Measurements from ENCODE around the gene ADGRD2.

DNA sequence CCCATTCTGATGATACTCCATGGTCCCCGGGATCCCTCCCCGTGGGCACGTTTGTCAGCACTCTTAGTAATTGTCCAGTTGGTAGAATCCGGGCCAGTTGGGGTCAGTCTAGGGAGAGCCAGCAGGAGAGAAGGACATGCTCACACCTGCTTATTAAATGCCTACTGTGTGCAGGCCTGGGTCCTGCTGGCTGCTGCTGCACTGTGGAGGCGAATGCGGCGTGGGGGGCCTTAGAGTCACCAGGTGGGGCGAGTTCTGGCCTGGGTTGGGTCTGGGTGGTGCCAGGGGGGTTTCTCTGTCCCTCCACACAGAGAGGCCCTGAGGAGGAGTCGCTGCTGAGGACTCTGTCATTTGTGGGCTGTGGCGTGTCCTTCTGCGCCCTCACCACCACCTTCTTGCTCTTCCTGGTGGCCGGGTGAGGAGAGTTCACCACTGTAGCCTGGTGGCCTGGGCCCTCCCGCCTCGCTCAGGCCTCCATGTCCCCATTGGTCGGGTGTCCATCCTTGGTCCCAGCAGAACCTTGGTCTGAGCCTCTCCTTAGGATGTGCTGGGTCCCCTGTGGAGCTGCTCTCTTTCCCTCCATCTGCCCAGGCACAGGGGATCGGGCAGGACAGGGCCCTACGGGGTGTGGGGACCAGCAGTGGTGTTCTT lies 17.3 kb downstream of the ADGRD2 start:
- no peak for TF ChIP-seq POLR2A (IDR thresholded peaks at IDR 0.05)
- TF ChIP-seq, protein P1, sequence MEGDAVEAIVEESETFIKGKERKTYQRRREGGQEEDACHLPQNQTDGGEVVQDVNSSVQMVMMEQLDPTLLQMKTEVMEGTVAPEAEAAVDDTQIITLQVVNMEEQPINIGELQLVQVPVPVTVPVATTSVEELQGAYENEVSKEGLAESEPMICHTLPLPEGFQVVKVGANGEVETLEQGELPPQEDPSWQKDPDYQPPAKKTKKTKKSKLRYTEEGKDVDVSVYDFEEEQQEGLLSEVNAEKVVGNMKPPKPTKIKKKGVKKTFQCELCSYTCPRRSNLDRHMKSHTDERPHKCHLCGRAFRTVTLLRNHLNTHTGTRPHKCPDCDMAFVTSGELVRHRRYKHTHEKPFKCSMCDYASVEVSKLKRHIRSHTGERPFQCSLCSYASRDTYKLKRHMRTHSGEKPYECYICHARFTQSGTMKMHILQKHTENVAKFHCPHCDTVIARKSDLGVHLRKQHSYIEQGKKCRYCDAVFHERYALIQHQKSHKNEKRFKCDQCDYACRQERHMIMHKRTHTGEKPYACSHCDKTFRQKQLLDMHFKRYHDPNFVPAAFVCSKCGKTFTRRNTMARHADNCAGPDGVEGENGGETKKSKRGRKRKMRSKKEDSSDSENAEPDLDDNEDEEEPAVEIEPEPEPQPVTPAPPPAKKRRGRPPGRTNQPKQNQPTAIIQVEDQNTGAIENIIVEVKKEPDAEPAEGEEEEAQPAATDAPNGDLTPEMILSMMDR (IDR thresholded peaks at IDR 0.05): no peak

All from Peyer's patch (tissue), 4 donors.